Fibroblast of lung (primary cell): Measurements from ENCODE around the gene HERC2. TPM values are rescaled to one million over a fixed set of nuclear protein-coding genes. Genes with fewer than 3 reads are reported as not detected.

ENCODE experiments used
- DNase-seq, 2 donors: peaks; one replicate each; pipeline versions ENCODE4 v3.0.0 to v3.0.0-alpha.2; 2010; ENCODE audit warnings: low read depth in 2 of 2
- H2AFZ ChIP-seq: 2 replicates; pipeline ENCODE4 v1.5.1; 2012; ENCODE audit warnings: low read length, control low read depth, inconsistent platforms
- H3K27ac ChIP-seq: 2 replicates; pipeline ENCODE4 v1.5.1; 2011; ENCODE audit warnings: low read length, control low read depth; ENCODE audit not compliant: insufficient read depth
- H3K27me3 ChIP-seq: 2 replicates; pipeline ENCODE4 v1.5.1; 2011; ENCODE audit warnings: mild to moderate bottlenecking, low read length; ENCODE audit not compliant: control insufficient read depth, insufficient read depth
- H3K36me3 ChIP-seq: 2 replicates; pipeline ENCODE4 v1.5.1; 2011; ENCODE audit warnings: low read length; ENCODE audit not compliant: control insufficient read depth, insufficient read depth
- H3K4me1 ChIP-seq: 2 replicates; pipeline ENCODE4 v1.5.1; 2011; ENCODE audit warnings: low read length; ENCODE audit not compliant: control insufficient read depth, insufficient read depth; ENCODE audit errors: extremely low read depth
- H3K4me2 ChIP-seq: 2 replicates; pipeline ENCODE4 v1.5.1; 2011; ENCODE audit warnings: low read length, control low read depth; ENCODE audit not compliant: insufficient read depth; ENCODE audit errors: extremely low read depth
- H3K4me3 ChIP-seq, 4 experiments: fragments of 200-600 bp in 1 of 4; sonication (generic) in 1 of 4; replicated peaks in 1 of 4; 2 replicates each; pipeline ENCODE4 v1.5.1; 2011 to 2016; ENCODE audit warnings: low read length in 4 of 4, low read depth in 3 of 4, mild to moderate bottlenecking in 3 of 4, control low read depth in 2 of 4, inconsistent platforms in 1 of 4, mixed read lengths in 1 of 4; ENCODE audit not compliant: insufficient read depth in 1 of 4; ENCODE audit errors: control extremely low read depth in 1 of 4
- H3K79me2 ChIP-seq: 2 replicates; pipeline ENCODE4 v1.5.1; 2012; ENCODE audit warnings: mild to moderate bottlenecking, low read length, inconsistent platforms; ENCODE audit not compliant: control insufficient read depth, insufficient read depth
- H3K9ac ChIP-seq: 2 replicates; pipeline ENCODE4 v1.5.1; 2011; ENCODE audit warnings: mild to moderate bottlenecking, low read length, control low read depth; ENCODE audit not compliant: insufficient read depth
- H3K9me3 ChIP-seq: 2 replicates; pipeline ENCODE4 v1.5.1; 2012; ENCODE audit warnings: low read depth, low read length; ENCODE audit not compliant: control insufficient read depth, insufficient read depth
- H4K20me1 ChIP-seq: 2 replicates; pipeline ENCODE4 v1.5.1; 2011; ENCODE audit warnings: low read length; ENCODE audit not compliant: control insufficient read depth, insufficient read depth; ENCODE audit errors: extremely low read depth
- EZH2 ChIP-seq: IDR thresholded peaks from 2 replicates; pipeline ENCODE4 v1.5.1; 2012; ENCODE audit warnings: low read length, control low read depth, mild to moderate bottlenecking; ENCODE audit errors: missing control alignments
- polyA plus RNA-seq, 2 donors: library from polyadenylated mRNA; depleted of rRNA in 1 of 2; stranded (reverse) in 1 of 2; unstranded in 1 of 2; fragments of >200 nt; gene quantifications; 2 replicates each; pipeline ENCODE4 v1.2.1, GENCODE V29; 2011 to 2012; ENCODE audit warnings: missing spikeins in 1 of 2
- total RNA-seq: library from RNA; depleted of rRNA; stranded (reverse); fragments of >200 nt; gene quantifications from 2 replicates; pipeline ENCODE4 v1.2.1, GENCODE V29; 2014
- TF ChIP-seq, protein P1 (sequence below), 2 donors: IDR thresholded peaks in 1 of 2; conservative IDR thresholded peaks in 1 of 2; 1 replicate in 1 of 2; 2 replicates in 1 of 2; pipeline ENCODE4 v1.5.1; 2011 to 2012; ENCODE audit warnings: low read length in 2 of 2, control low read depth in 1 of 2, inconsistent platforms in 1 of 2, low read depth in 1 of 2, mild to moderate bottlenecking in 1 of 2

Gene HERC2
- total and polyA plus RNA-seq, 2 donors (not counting 1 experiment from before 2014, with no cell fraction given), result 12.4 to 55.8 TPM

DNA sequence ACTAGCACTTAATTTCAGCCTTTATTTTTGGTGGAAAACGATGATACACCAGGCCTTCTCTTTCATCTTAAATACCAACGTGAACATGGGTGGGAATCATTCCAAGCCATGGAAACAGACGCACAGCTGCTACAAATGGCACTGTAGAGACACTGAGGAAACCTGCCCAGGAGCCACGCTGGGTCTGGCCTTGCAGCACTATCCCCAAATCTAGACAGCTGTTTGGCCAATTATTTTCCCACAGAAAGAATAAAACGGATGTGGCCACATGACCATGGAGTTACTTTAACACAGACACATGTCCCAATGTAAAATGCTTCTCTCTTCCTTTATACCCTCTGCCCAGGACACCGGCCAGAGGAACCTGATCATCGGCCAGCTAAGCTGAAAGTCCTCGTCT is 139.2 kb downstream of the HERC2 start:
- no peaks in the 10 kb centered on the region for H4K20me1 ChIP-seq
- no peaks in the 10 kb centered on the region for H3K27me3 ChIP-seq
- H3K36me3 ChIP-seq, result peaks cover 6% of the 10 kb centered on the region
- H3K79me2 ChIP-seq, result no peaks in the 10 kb centered on the region
- H3K9ac ChIP-seq, result no peak overlapping the region
- no peak overlapping the region for H2AFZ ChIP-seq
- no peak overlapping the region for H3K4me2 ChIP-seq
- no peak overlapping the region for H3K4me3 ChIP-seq
- no peak overlapping the region for H3K27ac ChIP-seq
- DNase-seq, result no peak
- no peak for TF ChIP-seq EZH2
- TF ChIP-seq, protein P1, sequence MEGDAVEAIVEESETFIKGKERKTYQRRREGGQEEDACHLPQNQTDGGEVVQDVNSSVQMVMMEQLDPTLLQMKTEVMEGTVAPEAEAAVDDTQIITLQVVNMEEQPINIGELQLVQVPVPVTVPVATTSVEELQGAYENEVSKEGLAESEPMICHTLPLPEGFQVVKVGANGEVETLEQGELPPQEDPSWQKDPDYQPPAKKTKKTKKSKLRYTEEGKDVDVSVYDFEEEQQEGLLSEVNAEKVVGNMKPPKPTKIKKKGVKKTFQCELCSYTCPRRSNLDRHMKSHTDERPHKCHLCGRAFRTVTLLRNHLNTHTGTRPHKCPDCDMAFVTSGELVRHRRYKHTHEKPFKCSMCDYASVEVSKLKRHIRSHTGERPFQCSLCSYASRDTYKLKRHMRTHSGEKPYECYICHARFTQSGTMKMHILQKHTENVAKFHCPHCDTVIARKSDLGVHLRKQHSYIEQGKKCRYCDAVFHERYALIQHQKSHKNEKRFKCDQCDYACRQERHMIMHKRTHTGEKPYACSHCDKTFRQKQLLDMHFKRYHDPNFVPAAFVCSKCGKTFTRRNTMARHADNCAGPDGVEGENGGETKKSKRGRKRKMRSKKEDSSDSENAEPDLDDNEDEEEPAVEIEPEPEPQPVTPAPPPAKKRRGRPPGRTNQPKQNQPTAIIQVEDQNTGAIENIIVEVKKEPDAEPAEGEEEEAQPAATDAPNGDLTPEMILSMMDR (conservative IDR thresholded peaks at IDR 0.05 in 1 of 2, IDR thresholded peaks at IDR 0.05 in 1 of 2; ENCODE audit: low read depth in 1 of 2, low read length in 2 of 2), result no peak
- no peaks in the 10 kb centered on the region for H3K9me3 ChIP-seq
- no peaks in the 10 kb centered on the region for H3K4me1 ChIP-seq

DNA sequence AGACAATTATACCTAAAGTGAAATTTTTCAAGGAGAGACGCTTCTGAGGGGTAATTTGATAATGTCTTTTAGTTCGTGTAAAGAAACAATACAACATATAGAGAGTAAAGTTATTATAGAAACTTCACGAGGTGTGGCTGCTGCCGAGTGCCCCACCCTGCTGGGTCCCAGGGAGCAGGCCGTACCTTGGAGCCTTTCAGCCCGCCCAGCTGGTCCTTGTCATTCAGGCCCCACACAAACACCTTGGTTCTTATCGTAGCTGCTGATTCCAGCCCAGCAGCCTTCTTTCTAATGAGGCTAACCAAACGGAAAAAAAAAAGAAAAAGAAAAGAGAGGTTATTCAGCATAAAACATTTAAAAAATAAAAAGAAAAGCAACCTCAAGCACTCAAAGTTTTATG is 139.8 kb downstream of the HERC2 start:
- Histone ChIP-seq H3K36me3 (peaks cover 6% of the 10 kb centered on the region), H3K27me3 (no peaks in the 10 kb centered on the region), H3K4me1 (no peaks in the 10 kb centered on the region), H3K9ac (no peak overlapping the region), H3K4me3 (no peak overlapping the region), H3K79me2 (no peaks in the 10 kb centered on the region), H3K9me3 (no peaks in the 10 kb centered on the region), H3K4me2 (no peak overlapping the region), H3K27ac (no peak overlapping the region), H2AFZ (no peak overlapping the region), H4K20me1 (no peaks in the 10 kb centered on the region)
- DNase-seq, result no peak
- TF ChIP-seq EZH2, result no peak
- TF ChIP-seq, protein P1 (conservative IDR thresholded peaks at IDR 0.05 in 1 of 2, IDR thresholded peaks at IDR 0.05 in 1 of 2; ENCODE audit: low read depth in 1 of 2, low read length in 2 of 2), result no peak

DNA sequence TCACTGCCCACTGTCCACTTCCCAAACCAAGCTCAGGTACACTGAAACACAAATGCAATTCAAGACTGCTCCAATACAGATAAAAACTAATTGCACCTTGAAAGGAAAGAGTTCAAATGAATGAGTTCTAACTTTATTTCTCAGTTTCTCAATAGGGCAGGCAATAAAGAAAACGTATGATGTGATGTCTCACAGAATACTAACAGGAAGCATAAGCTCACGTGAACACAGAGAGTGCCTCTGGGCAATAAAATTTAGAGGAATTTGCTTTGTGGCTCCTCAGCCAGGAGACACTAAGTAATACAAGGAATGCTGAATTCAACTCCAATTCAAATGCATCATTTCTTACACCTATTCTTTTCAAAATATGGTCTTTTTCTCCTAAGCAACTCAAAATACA is 140.6 kb downstream of the HERC2 start:
- no peaks in the 10 kb centered on the region for H4K20me1 ChIP-seq

More for the DNA sequence above, 140.6 kb downstream of the HERC2 start:
- no peak for DNase-seq
- Histone ChIP-seq H3K27ac (no peak overlapping the region), H3K4me3 (no peak overlapping the region), H3K36me3 (peaks cover 6% of the 10 kb centered on the region), H3K9me3 (no peaks in the 10 kb centered on the region), H3K9ac (no peak overlapping the region), H3K4me1 (no peaks in the 10 kb centered on the region), H3K27me3 (no peaks in the 10 kb centered on the region), H3K79me2 (no peaks in the 10 kb centered on the region), H2AFZ (no peak overlapping the region), H3K4me2 (no peak overlapping the region)
- TF ChIP-seq, protein P1 (conservative IDR thresholded peaks at IDR 0.05 in 1 of 2, IDR thresholded peaks at IDR 0.05 in 1 of 2; ENCODE audit: low read depth in 1 of 2, low read length in 2 of 2), result no peak
- no peak for TF ChIP-seq EZH2
